GM12872 (cell line): Measurements from ENCODE around the gene ARHGAP18.

Experiments
- TF ChIP-seq, protein P1 (sequence below): IDR thresholded peaks from 3 replicates; pipeline ENCODE4 v1.5.1; 2011; ENCODE audit warnings: low read depth, mild to moderate bottlenecking, low read length, moderate library complexity; ENCODE audit not compliant: insufficient read depth

ARHGAP18 gene

DNA sequence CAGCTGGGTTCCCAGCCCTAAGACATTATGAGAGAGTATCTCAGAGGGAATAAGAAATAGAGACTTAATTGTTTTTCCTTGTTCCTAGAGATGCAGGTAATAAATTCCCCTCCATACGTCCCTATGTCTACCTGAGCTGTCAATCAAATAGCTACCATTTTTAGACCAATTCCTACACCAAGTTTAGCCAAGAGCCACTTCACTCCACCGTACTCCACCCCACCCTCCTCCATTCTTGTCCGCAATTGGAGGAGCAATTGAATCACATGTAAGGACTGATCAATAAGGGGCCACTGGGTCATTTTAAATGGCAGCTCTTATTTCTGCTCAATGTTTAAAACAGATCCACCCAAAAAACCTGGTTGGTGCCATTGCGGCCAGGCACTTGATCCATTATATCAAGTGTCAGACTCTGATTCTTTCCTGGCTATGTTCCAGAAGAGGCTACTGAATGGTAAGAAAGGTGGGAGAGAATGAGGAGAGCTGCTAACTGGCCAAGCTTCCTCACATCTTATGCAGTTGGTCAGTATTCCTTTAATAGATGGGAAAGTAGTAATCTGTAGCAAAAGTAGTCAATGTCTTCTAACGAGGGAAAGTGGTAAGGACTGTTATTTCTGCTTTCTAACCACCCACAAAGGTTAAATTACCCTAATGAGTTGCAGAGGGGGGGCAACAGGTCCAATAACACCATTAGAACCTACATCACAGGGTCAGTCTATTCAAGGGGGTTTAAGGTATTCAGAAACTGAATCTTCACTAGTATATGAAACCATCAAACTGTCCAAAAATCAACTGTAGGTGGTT is 34.1 kb downstream of the ARHGAP18 start:
- TF ChIP-seq, protein P1, sequence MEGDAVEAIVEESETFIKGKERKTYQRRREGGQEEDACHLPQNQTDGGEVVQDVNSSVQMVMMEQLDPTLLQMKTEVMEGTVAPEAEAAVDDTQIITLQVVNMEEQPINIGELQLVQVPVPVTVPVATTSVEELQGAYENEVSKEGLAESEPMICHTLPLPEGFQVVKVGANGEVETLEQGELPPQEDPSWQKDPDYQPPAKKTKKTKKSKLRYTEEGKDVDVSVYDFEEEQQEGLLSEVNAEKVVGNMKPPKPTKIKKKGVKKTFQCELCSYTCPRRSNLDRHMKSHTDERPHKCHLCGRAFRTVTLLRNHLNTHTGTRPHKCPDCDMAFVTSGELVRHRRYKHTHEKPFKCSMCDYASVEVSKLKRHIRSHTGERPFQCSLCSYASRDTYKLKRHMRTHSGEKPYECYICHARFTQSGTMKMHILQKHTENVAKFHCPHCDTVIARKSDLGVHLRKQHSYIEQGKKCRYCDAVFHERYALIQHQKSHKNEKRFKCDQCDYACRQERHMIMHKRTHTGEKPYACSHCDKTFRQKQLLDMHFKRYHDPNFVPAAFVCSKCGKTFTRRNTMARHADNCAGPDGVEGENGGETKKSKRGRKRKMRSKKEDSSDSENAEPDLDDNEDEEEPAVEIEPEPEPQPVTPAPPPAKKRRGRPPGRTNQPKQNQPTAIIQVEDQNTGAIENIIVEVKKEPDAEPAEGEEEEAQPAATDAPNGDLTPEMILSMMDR: no peak

DNA sequence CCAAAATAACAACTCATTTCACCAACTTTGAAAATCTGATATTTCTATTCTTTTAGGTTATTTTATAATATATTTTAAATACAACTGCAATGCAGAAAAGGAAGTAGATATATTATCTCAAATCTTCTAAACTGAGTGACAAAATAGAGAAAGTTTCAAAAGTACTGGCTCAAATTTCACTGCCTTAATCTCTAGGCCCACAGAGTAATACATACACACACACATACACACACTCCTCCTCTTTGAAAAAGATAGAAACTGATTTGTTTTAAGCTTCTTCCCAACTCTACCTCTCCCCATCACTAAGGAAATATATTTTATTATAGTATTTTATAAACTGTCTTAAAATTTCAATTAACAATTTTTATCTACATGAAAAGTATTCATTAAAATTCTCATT is 36.2 kb downstream of the ARHGAP18 start:
- TF ChIP-seq, protein P1: no peak

DNA sequence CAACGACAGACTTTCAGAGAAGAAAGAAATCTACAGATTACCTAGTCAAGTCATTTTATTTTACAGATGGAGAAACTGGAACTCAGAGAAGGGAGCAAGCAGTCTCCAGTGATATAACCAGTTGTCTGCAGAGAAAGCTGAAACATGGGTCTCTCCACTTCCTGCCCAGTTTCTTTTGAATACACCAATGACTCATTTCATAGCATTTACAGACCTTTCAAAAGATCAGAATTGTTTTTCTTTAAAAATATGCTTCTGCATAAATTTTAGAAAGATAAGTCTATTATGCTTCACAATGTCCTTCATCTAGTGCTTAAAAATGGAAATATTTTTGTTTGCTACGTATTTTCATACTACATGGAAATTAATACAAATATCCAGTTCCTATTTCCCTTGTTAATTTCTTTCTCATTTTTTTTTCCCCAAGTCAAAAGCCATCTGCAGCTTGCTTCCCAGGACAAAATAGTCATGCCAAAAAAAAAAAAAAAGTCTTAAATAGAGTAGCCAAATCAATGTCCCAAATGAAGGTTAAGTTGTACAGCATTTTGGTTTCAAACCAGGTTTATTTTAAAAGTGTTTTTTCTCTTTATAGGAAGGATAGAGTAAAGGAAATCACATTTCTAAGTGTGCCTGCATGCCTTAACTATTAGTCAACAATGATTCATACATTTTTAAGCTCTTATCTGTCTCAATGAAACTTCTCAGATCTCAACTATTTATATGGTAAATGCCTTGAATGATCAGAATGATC is 36.9 kb downstream of the ARHGAP18 start:
- TF ChIP-seq, protein P1: no peak

DNA sequence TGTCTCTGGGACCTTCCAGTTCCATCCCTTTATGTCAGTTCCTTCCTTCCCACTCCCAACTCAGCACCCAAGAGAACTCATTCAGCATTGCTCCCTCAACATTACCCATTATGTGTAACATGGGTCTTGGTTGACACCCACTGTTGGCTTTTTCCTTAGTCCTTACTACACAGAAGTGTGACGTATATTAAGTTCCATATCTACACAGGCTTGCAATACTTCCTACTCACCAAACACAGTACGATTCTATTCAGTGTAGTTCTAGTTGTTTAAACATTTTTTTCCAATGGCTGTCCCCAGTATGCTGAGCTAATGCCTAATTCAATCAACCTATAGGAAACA is 37.7 kb downstream of the ARHGAP18 start:
- TF ChIP-seq, protein P1: no peak

DNA sequence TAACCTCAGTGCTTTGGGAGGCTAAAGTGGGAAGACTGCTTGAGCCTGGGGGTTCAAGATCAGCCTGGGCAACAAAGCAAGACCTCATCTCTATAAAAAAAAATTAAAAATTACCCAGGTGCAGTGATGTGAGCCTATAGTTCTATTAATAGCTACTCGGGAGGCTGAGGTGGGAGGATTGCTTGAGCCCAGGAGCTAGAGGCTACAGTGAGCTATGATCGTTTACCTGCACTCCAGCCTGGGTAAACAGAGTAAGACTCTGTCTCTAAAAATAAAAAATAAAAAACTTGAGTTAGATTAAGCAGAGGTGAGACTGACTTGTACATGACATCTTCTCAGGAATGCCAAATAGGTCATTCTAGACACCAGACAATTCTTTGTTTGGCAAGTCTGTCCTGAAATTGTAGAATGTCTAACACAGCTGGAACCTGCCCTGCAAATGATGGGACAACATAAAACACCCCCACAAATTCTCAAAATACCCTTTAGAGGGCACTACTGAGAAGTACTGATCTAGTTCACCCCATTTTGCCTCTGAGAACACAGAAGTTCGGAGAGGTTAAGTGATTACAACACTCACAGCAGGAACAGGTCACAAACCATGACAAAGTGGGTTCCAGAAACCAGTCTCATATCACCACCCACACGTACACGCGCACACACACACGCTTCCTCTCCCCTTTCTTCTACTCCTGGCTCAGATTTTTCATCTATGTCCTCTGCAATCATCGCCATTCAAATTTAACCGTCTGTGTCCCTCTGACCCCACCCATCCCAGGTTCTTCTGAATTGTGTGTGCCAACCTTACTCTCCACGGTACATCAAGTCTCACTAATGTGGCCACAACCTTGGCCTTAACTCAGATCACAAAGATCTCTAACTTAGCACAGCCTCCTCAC is 38.3 kb downstream of the ARHGAP18 start:
- TF ChIP-seq, protein P1: peak; percentile 66; the same call in 2 of the 3 replicates

DNA sequence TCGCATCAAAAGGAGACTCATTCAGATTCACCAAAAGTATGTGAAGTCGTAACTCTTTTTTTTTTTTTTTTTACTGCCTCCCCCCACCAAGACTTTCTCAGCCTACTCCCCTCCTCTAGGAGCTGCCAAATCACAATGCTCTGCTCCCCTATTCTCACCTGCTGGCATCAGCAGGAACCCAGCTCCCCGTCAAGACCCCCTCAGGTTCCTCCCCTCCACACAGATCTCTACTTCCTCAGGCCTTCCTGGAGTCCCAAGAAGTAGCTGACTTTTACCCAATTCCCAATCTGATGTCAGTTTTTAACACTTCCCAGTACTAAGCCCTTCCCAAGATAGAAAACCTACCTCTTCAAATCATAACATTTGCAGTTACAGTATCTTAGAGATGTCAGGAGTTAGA is 39.3 kb downstream of the ARHGAP18 start:
- TF ChIP-seq, protein P1: no peak

DNA sequence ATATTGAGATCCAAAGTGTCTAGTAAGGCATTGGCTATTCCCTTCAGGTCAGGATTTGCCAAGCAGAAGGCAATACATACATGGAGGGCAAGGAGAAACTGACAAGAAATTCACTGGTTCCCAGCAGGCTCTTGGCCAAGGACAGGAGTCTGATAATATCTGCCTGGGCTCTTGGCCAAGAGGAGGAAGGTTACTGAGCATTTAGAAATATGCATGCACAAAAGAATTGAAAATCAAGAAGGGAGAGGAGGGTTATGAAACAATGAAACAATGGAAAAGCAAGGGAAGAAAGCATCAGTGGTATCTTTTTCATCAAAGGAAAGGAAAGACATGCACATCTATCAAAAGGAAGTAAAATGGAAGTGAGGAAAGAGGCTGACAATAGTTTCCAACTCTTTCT is 42.4 kb downstream of the ARHGAP18 start:
- TF ChIP-seq, protein P1: no peak
